ENCODE data around the gene MTX1. TPM values are rescaled to one million over a fixed set of nuclear protein-coding genes. Genes with fewer than 3 reads are reported as not detected.

MTX1 gene
- total and polyA plus RNA-seq, 2 of the 4 experiments (the other 2 are of a cell fraction), result 67.2 to 73.7 TPM

GRCh38 chr1:155195201-155196102, 13.0 kb upstream of the MTX1 start:
- H4K5ac ChIP-seq (ENCODE audit: low read depth, low read length), result no peak overlapping the region
- peak overlapping the region; percentile 35 for H3K9ac ChIP-seq (ENCODE audit: low read depth, low read length)
- H2BK20ac ChIP-seq (ENCODE audit: low read depth, low read length), result no peak overlapping the region
- H4K91ac ChIP-seq (ENCODE audit: insufficient read depth, low read depth, low read length), result peak overlapping the region; percentile 1; the same call in 1 of the 2 replicates
- no peak overlapping the region for H2BK15ac ChIP-seq (ENCODE audit: low read depth, low read length)
- no peak overlapping the region for H2BK120ac ChIP-seq (ENCODE audit: low read depth, low read length)
- peaks cover 13 to 30% of the 10 kb centered on the region in 2 experiments; a peak in 3 of 4 replicates for H3K79me1 ChIP-seq (ENCODE audit: low read depth in 1 of 2, low read length in 2 of 2)
- peaks cover 19% of the 10 kb centered on the region for H3K9me1 ChIP-seq (ENCODE audit: insufficient read depth, low read length)
- intact Hi-C loops (cut with micrococcal nuclease), result no loop called here
- H3K56ac ChIP-seq (ENCODE audit: extremely low read depth, insufficient read depth, low read length), result 0 out of 2 replicates have a peak overlapping the region, but pooled peaks have one; percentile 10
- peak overlapping the region; percentile 28; the same call in 1 of the 2 replicates for H3K27ac ChIP-seq (ENCODE audit: insufficient read depth, low read length)
- no peak overlapping the region; the same call in 1 of the 2 replicates for H3K4ac ChIP-seq (ENCODE audit: low read depth, low read length)
- peak overlapping the region; percentile 55 for H3K4me3 ChIP-seq (ENCODE audit: insufficient read depth, low read depth, low read length)
- no peaks in the 10 kb centered on the region for H3K27me3 ChIP-seq (ENCODE audit: control insufficient read depth, insufficient read depth, low read length)
- in situ Hi-C loops (cut with MboI; ENCODE audit: low sequenced_read_pairs), result no loop called here
- peaks cover 17% of the 10 kb centered on the region for H3K4me1 ChIP-seq (ENCODE audit: control insufficient read depth, insufficient read depth, low read length)
- H3K18ac ChIP-seq (ENCODE audit: low read depth, low read length), result no peak overlapping the region
- DNase-seq (peak; percentile 11), ATAC-seq (ENCODE audit: low read depth) (peak; percentile 1; the same call in 1 of the 2 replicates)
- H3K14ac ChIP-seq (replicated peaks; ENCODE audit: low read depth, low read length), result peak overlapping the region; percentile 1; the same call in 1 of the 2 replicates
- CTCF ChIA-PET, result interaction anchor here (0.8 to 2.1 kb wide), 2 partner anchors 18 to 32 kb away, joined by 4 to 5 read pairs; no protein-coding TSS in a partner anchor
- dilution Hi-C loops (cut with HindIII; ENCODE audit: low sequenced_read_pairs, unreplicated experiment), result no loop called here
- peaks cover 20% of the 10 kb centered on the region for H3K36me3 ChIP-seq (ENCODE audit: control insufficient read depth, insufficient read depth, low read length)
- H4K8ac ChIP-seq (ENCODE audit: low read depth in 2 of 2, low read length in 2 of 2), result peak overlapping the region in 1 of 2 experiments; percentile 26; a peak in 1 of 4 replicates
- WGBS, 2 experiments (ENCODE audit: extremely low coverage in 2 of 2, insufficient read length in 1 of 2), result 7% methylated on average over 3 of the region's 27 CpGs; no CpG with 5 or more reads in 1 of the 2 experiments
- H3K9me3 ChIP-seq (ENCODE audit: control insufficient read depth, insufficient read depth, low read length), result no peaks in the 10 kb centered on the region
- no TSS peak for BruUV-seq (replicated peaks)
- POLR2A ChIA-PET (ENCODE audit: unreplicated experiment), result interaction anchor here (0.6 to 1.0 kb wide), 2 partner anchors 14 to 525 kb away, joined by 4 to 6 read pairs; no protein-coding TSS in a partner anchor
- peak overlapping the region; percentile 85 for H3K4me2 ChIP-seq (ENCODE audit: low read depth, low read length)
- H2AK5ac ChIP-seq (ENCODE audit: low read depth, low read length), result 0 out of 2 replicates have a peak overlapping the region, but pooled peaks have one; percentile 17
- no peak overlapping the region for H2BK5ac ChIP-seq (ENCODE audit: low read depth, low read length, poor library complexity, severe bottlenecking)
- peak overlapping the region; percentile 39 for H2AFZ ChIP-seq (replicated peaks; ENCODE audit: low read length, poor library complexity)
- no peaks in the 10 kb centered on the region for H4K20me1 ChIP-seq (ENCODE audit: insufficient read depth, low read length)
- H2AK9ac ChIP-seq (replicated peaks; ENCODE audit: low read depth, low read length, poor library complexity), result peak overlapping the region; percentile 93
- peak overlapping the region; percentile 77; the same call in 1 of the 2 replicates for H3K23ac ChIP-seq (ENCODE audit: low read depth, low read length)
- no peak for TF ChIP-seq RCOR1 (IDR thresholded peaks at IDR 0.05; ENCODE audit: insufficient replicate concordance, low read length)
- TF ChIP-seq NFE2L2 (IDR thresholded peaks at IDR 0.05; ENCODE audit: low read depth, low read length), result no peak
- TF ChIP-seq MAFK (IDR thresholded peaks at IDR 0.05; ENCODE audit: low read depth, low read length), result no peak
- no peak for TF ChIP-seq FOS (IDR thresholded peaks at IDR 0.05; ENCODE audit: low read depth, low read length)
- no peak for TF ChIP-seq RFX5 (IDR thresholded peaks at IDR 0.05; ENCODE audit: low read depth, low read length)
- TF ChIP-seq, protein P1, sequence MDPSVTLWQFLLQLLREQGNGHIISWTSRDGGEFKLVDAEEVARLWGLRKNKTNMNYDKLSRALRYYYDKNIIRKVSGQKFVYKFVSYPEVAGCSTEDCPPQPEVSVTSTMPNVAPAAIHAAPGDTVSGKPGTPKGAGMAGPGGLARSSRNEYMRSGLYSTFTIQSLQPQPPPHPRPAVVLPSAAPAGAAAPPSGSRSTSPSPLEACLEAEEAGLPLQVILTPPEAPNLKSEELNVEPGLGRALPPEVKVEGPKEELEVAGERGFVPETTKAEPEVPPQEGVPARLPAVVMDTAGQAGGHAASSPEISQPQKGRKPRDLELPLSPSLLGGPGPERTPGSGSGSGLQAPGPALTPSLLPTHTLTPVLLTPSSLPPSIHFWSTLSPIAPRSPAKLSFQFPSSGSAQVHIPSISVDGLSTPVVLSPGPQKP (IDR thresholded peaks at IDR 0.05; ENCODE audit: borderline replicate concordance, low read depth, low read length), result no peak
- no peak for TF ChIP-seq CEBPB (IDR thresholded peaks at IDR 0.05; ENCODE audit: low read depth, low read length)
- no peak for TF ChIP-seq USF2 (IDR thresholded peaks at IDR 0.05; ENCODE audit: low read depth, low read length)
- no peak for TF ChIP-seq POLR2A (IDR thresholded peaks at IDR 0.05; ENCODE audit: low read depth, low read length)
- TF ChIP-seq MXI1 (IDR thresholded peaks at IDR 0.05; ENCODE audit: borderline replicate concordance, low read depth, low read length), result no peak
- no peak for TF ChIP-seq BHLHE40 (IDR thresholded peaks at IDR 0.05; ENCODE audit: low read depth, low read length)
- TF ChIP-seq CHD1 (IDR thresholded peaks at IDR 0.05; ENCODE audit: low read depth, low read length), result no peak
- no peak for TF ChIP-seq SMC3 (IDR thresholded peaks at IDR 0.05; ENCODE audit: low read depth, low read length)
